ENCODE measurements around the gene EXOSC2. TPM values are rescaled to one million over a fixed set of nuclear protein-coding genes. Genes with fewer than 3 reads are reported as not detected.

EXOSC2 gene
- polyA plus RNA-seq (36.3 and 43.6 TPM in 2 replicates), polyA minus RNA-seq (48.7 and 49.4 TPM in 2 replicates)

GRCh38 chr9:130693426-130694191 is at the start of gene EXOSC2:
Gene EXOSC2 (plus strand): TSS chr9:130693780. CDS start chr9:130693792, 12 bp downstream.
- peak within 1 kb of the TSS; percentile 78 for H3K4me3 ChIP-seq (ENCODE audit: low read length)
- no peaks in the 10 kb centered on the region for H3K36me3 ChIP-seq (ENCODE audit: insufficient read depth, low read length)
- H3F3A ChIP-seq (ENCODE audit: insufficient read depth, low read length, poor library complexity, severe bottlenecking): no peaks in the 10 kb centered on the region
- H3K9me2 ChIP-seq (ENCODE audit: insufficient read depth, low read length): no peaks in the 10 kb centered on the region
- H3K9me3 ChIP-seq (ENCODE audit: low read length): no peaks in the 10 kb centered on the region
- H3K27me3 ChIP-seq (ENCODE audit: insufficient read depth, low read depth, low read length): no peaks in the 10 kb centered on the region
- H3K27ac ChIP-seq (ENCODE audit: low read length): peak within 1 kb of the TSS; percentile 51
- H3K9ac ChIP-seq (ENCODE audit: low read length): peak within 1 kb of the TSS; percentile 73
- peaks cover 22% of the 10 kb centered on the region for H3K79me2 ChIP-seq (replicated peaks; ENCODE audit: insufficient read depth, low read length)
- peak; percentile 99 for TF ChIP-seq MXI1 (conservative IDR thresholded peaks at IDR 0.05; ENCODE audit: poor library complexity, severe bottlenecking)
- peak; percentile 10 for TF ChIP-seq RAD21 (conservative IDR thresholded peaks at IDR 0.05)
- TF ChIP-seq EZH2 (IDR thresholded peaks at IDR 0.05; ENCODE audit: borderline replicate concordance, insufficient read depth, low read length, poor library complexity, severe bottlenecking): no peak
- no peak for TF ChIP-seq EP300 (conservative IDR thresholded peaks at IDR 0.05; ENCODE audit: poor library complexity, severe bottlenecking)
- peak; percentile 31 for TF ChIP-seq SMC3 (conservative IDR thresholded peaks at IDR 0.05; ENCODE audit: poor library complexity)
- peak; percentile 98 for TF ChIP-seq POLR2AphosphoS5 (IDR thresholded peaks at IDR 0.05)
- no peak for TF ChIP-seq CTCF (IDR thresholded peaks at IDR 0.05; ENCODE audit: poor library complexity, severe bottlenecking)
- TF ChIP-seq REST (IDR thresholded peaks at IDR 0.05; ENCODE audit: borderline replicate concordance): peak; percentile 82
- peak; percentile 95 for TF ChIP-seq TAF1 (IDR thresholded peaks at IDR 0.05; ENCODE audit: low read depth)
- peak within 1 kb of the TSS; percentile 95 for H2AFZ ChIP-seq (ENCODE audit: low read depth, low read length)
- no peaks in the 10 kb centered on the region for H4K20me1 ChIP-seq (ENCODE audit: insufficient read depth)
- peak within 1 kb of the TSS; percentile 98 for H3K4me2 ChIP-seq (ENCODE audit: low read length)

- no peak overlapping the region for H2AFZ ChIP-seq (ENCODE audit: low read depth, low read length)
Observed at GRCh38 chr9:130651221-130651620, 42.4 kb upstream of the EXOSC2 start.

More at GRCh38 chr9:130651221-130651620, 42.4 kb upstream of the EXOSC2 start:
- no peaks in the 10 kb centered on the region for H3K79me2 ChIP-seq (replicated peaks; ENCODE audit: insufficient read depth, low read length)
- H3K4me2 ChIP-seq (ENCODE audit: low read length): no peak overlapping the region
- H3K4me3 ChIP-seq (ENCODE audit: low read length): no peak overlapping the region
- H3K9ac ChIP-seq (ENCODE audit: low read length): no peak overlapping the region
- no peak overlapping the region for H3K27ac ChIP-seq (ENCODE audit: low read length)
- H3K27me3 ChIP-seq (ENCODE audit: insufficient read depth, low read depth, low read length): peaks cover 4% of the 10 kb centered on the region
- no peaks in the 10 kb centered on the region for H3K36me3 ChIP-seq (ENCODE audit: insufficient read depth, low read length)
- H3K9me3 ChIP-seq (ENCODE audit: low read length): no peaks in the 10 kb centered on the region
- H3F3A ChIP-seq (ENCODE audit: insufficient read depth, low read length, poor library complexity, severe bottlenecking): no peaks in the 10 kb centered on the region
- H4K20me1 ChIP-seq (ENCODE audit: insufficient read depth): no peaks in the 10 kb centered on the region
- no peaks in the 10 kb centered on the region for H3K9me2 ChIP-seq (ENCODE audit: insufficient read depth, low read length)
- no peak for TF ChIP-seq MXI1 (conservative IDR thresholded peaks at IDR 0.05; ENCODE audit: poor library complexity, severe bottlenecking)
- TF ChIP-seq REST (IDR thresholded peaks at IDR 0.05; ENCODE audit: borderline replicate concordance): no peak
- no peak for TF ChIP-seq RAD21 (conservative IDR thresholded peaks at IDR 0.05)
- TF ChIP-seq EZH2 (IDR thresholded peaks at IDR 0.05; ENCODE audit: borderline replicate concordance, insufficient read depth, low read length, poor library complexity, severe bottlenecking): no peak
- TF ChIP-seq SMC3 (conservative IDR thresholded peaks at IDR 0.05; ENCODE audit: poor library complexity): no peak
- no peak for TF ChIP-seq CTCF (IDR thresholded peaks at IDR 0.05; ENCODE audit: poor library complexity, severe bottlenecking)
- no peak for TF ChIP-seq TAF1 (IDR thresholded peaks at IDR 0.05; ENCODE audit: low read depth)
- no peak for TF ChIP-seq EP300 (conservative IDR thresholded peaks at IDR 0.05; ENCODE audit: poor library complexity, severe bottlenecking)
- TF ChIP-seq POLR2AphosphoS5 (IDR thresholded peaks at IDR 0.05): no peak
